ENCODE data around the gene SETBP1.

The SETBP1 gene

GRCh38 chr18:44842588-44843412 lies 162.1 kb downstream of the SETBP1 start:
- DNase-seq (ENCODE audit: low spot score) = no peak

GRCh38 chr18:44844486-44844885 lies 163.8 kb downstream of the SETBP1 start:
- no peak for DNase-seq (ENCODE audit: low spot score)

GRCh38 chr18:44846450-44846849 lies 165.8 kb downstream of the SETBP1 start:
- DNase-seq (ENCODE audit: low spot score) = no peak

GRCh38 chr18:44848644-44849335 lies 168.1 kb downstream of the SETBP1 start:
- no peak for DNase-seq (ENCODE audit: low spot score)

GRCh38 chr18:44849361-44849760 lies 168.7 kb downstream of the SETBP1 start:
- DNase-seq (ENCODE audit: low spot score) = no peak

- DNase-seq (ENCODE audit: low spot score) = no peak
Measured at GRCh38 chr18:44850001-44850400, 169.3 kb downstream of the SETBP1 start.

- no peak for DNase-seq (ENCODE audit: low spot score)
Measured at GRCh38 chr18:44851856-44852621, 171.4 kb downstream of the SETBP1 start.

- no peak for DNase-seq (ENCODE audit: low spot score)
Measured at GRCh38 chr18:44852818-44853217, 172.1 kb downstream of the SETBP1 start.

GRCh38 chr18:44853430-44853829 lies 172.7 kb downstream of the SETBP1 start:
- no peak for DNase-seq (ENCODE audit: low spot score)

GRCh38 chr18:44855681-44856080 lies 175.0 kb downstream of the SETBP1 start:
- DNase-seq (ENCODE audit: low spot score) = no peak

- no peak for DNase-seq (ENCODE audit: low spot score)
Measured at GRCh38 chr18:44856157-44856556, 175.5 kb downstream of the SETBP1 start.

GRCh38 chr18:44857081-44857480 lies 176.4 kb downstream of the SETBP1 start:
- no peak for DNase-seq (ENCODE audit: low spot score)

- DNase-seq (ENCODE audit: low spot score) = no peak
Measured at GRCh38 chr18:44857744-44858491, 177.2 kb downstream of the SETBP1 start.

- no peak for DNase-seq (ENCODE audit: low spot score)
Measured at GRCh38 chr18:44859263-44859662, 178.6 kb downstream of the SETBP1 start.

- no peak for DNase-seq (ENCODE audit: low spot score)
Measured at GRCh38 chr18:44859751-44860439, 179.2 kb downstream of the SETBP1 start.

- no peak for DNase-seq (ENCODE audit: low spot score)
Measured at GRCh38 chr18:44862112-44862511, 181.4 kb downstream of the SETBP1 start.

- no peak for DNase-seq (ENCODE audit: low spot score)
Measured at GRCh38 chr18:44866103-44866502, 185.4 kb downstream of the SETBP1 start.

- no peak for DNase-seq (ENCODE audit: low spot score)
Measured at GRCh38 chr18:44869533-44869932, 188.8 kb downstream of the SETBP1 start.

GRCh38 chr18:44870631-44871502 lies 190.2 kb downstream of the SETBP1 start:
- no peak for DNase-seq (ENCODE audit: low spot score)

GRCh38 chr18:44871771-44872170 lies 191.1 kb downstream of the SETBP1 start:
- DNase-seq (ENCODE audit: low spot score) = no peak
